GM12801 (cell line): Measurements from ENCODE around the gene CAP1.

Source experiments
- CTCF ChIP-seq: IDR thresholded peaks from one replicate; pipeline ENCODE4 v1.5.1; 2011; ENCODE audit warnings: control low read depth; ENCODE audit not compliant: insufficient read length; ENCODE audit errors: extremely low read depth

The CAP1 gene

DNA sequence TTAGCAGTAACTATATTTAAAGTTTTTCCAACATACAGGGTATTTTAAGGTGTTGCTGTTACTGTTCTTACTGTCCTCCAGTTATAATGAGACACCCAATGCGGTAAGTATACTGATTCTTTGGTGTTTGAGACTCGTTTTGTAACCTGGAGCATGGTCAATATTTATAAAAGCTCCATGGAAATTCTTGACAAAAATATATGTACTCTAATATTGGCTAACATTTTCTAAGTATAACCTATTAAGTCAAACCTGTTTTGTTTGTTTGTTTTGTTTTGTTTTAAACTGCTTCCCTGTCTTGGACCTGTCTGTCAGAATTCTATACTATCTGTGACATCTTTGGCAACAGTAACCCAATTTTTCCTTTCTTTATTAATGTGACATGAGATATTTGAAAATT lies 15.9 kb upstream of the CAP1 start:
- TF ChIP-seq CTCF: no peak

- TF ChIP-seq CTCF: no peak
These were observed 12.9 kb upstream of the CAP1 start for GRCh38 chr1:40027647-40028046.

GRCh38 chr1:40029608-40030007 lies 10.9 kb upstream of the CAP1 start:
- no peak for TF ChIP-seq CTCF

GRCh38 chr1:40030528-40031135 lies 9.9 kb upstream of the CAP1 start:
- no peak for TF ChIP-seq CTCF

- TF ChIP-seq CTCF: no peak
These were observed 8.2 kb upstream of the CAP1 start for GRCh38 chr1:40032240-40032891.

DNA sequence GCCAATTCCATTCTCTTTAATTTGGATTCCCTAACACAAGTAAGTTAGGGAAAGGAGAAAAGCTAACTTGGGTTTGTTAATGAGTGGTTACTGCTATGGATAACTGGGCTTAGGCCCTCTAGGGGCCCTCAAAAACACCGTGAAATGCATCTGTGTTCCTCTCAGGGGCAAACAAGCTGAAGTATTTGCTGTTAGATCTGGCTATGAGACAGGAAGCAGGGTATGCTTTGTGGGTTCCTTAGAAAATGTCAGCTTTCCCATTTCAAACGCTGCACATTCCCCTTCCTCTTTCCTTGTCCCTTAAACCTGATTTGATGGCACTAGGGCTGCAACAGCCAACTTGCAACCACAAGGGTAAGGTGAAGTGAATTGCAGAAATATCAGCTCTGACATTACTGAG lies 5.7 kb upstream of the CAP1 start:
- TF ChIP-seq CTCF: no peak

DNA sequence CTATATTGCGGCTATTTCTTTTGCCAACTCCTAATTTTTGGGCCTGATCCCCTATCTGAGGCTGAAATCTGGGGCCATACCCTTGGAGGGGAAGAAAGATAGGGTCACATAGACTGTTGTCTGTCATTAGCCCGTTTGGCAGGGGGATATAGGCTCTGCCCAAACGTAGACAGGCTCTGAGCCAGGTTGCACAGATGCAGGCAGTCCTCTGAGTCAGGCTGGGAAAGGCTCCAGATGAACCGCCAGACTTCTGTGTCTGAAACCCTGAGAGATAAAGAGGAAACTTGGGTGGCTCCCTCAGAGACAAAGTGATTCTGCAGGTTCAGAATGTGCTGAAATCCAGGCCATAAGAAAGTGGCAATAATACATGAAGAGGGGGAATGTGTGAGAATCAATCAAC lies 4.0 kb upstream of the CAP1 start:
- no peak for TF ChIP-seq CTCF
